HG02973 (cell line): ENCODE measurements around the gene CISD3.

ENCODE experiments used
- ATAC-seq: cut with Tn5 transposase; IDR thresholded peaks from one replicate; pipeline ENCODE4 v1.9.1; 2021; ENCODE audit warnings: moderate library complexity; ENCODE audit not compliant: unreplicated experiment

CISD3 gene

DNA sequence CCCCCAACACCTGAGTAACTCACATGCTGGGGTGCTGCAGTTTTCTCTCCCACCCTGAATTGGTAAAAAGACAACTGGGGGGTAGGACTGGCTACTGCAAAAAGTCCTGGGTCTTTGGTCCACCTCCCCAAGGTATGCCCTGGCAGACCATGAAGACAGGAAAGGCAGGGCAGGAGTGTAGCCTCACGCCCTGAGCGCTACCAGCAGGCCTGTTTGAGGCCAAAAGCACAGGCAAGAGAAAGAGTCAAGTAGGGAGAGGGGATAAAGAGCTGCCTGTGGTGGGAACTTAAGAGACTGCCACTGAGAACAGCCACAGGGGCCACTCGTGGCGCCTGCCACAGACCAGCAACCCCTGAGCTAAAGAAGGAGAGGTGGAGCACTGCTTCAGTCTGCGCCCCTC, 36.2 kb downstream of the CISD3 start:
- no peak for ATAC-seq

DNA sequence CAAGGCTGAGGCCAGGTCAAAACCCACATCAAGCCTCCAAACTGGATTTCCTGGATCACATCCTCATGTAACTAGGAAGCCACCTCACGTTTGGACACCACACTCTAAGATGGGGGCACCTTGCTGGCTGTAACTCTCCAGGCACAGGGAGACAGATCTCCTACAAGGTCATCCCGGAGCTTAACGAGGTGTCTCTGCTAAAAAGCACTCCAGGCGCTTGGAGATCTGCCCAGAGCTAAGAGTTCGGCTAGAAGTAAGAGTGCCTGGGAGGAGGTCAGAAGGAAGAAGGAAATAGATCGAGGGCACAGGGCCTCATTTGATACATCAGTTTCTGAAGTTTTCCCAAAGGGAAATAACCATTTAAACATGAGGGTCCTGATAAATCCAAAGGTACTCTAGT, 38.3 kb downstream of the CISD3 start:
- ATAC-seq: no peak

DNA sequence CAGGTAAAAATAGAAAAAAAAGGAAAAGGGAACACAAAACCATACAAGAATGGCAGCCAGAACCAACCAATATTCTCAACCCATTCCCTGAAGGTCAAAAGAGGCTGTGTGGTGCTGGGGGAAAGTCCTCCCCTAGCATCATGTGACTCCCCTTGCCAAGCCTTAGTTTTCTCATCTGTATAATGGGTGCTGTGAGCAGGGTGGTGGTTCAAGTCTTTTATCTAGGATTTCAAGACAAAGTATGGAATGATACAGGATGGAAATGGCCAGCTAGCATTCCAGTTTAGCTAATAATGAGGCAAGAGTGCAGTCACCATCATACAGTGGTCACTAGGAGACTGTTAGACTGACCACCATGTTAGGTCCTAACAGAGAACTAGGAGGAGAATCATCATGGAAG, 43.1 kb downstream of the CISD3 start:
- ATAC-seq: no peak

DNA sequence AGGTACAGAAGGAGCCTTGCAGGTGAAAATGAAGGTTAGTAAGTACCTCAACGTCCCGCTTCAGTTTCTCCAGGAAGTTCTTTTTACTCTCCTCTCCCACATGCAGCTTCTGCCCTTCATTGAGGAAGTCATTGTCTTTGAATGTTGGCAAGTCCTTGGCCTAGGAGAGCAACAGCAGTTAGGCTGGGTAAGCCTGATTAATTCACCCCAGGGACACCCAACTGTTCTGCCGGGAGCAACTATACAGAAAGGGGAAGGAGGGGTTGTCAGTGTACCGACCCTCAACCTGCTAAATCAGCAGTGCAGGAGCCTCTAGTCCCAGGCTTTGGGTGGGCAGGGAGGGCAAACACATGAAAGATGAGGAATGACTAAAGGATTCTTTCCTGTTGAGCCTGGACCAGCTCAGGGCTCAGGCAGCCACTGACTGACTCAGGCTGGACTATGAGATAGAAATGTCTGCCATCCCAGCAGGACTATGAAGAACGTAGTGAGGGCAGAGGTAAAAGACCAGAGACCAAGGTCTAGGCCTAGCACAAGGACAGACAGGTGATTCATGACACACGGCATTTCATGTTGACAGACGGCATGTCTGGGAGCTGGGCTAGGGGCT, 47.6 kb downstream of the CISD3 start:
- no peak for ATAC-seq

DNA sequence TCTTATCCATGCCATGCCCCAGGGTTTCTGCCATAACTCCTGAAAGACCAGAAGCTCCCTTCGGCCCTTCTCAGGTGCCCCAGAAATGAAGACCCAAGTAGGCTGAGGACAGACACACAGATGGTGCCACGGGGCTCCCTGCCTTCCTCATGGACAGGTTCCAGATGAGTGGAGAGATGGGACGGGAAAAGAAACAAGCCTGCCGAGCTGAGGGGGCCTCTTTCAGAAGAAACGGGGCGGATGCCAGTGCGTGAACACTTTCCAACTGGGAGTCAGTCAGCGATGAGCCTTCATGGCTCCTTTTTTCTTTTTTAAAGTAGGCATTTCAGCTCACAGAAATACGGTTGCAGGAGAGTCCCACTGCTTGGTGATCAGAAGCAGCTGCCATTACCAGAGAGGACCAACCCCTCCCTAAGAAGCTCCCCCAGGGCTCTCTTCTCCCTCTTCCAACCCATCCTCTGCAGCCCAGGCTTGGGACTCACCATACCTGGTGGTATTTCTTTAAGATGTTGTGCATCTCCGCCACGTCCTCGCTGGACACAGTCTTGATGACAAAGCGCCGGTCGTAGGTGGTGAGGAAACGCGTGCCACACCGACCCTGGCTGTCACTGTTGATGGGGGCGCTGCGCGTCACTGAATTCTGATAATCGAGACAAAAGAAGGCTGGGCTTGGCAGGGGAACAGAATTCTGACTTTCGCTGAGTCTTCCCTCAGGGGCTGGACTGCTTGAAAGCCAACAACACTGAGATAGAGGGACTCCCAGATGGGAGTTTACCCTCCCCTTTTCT, 50.0 kb downstream of the CISD3 start:
- ATAC-seq: no peak

DNA sequence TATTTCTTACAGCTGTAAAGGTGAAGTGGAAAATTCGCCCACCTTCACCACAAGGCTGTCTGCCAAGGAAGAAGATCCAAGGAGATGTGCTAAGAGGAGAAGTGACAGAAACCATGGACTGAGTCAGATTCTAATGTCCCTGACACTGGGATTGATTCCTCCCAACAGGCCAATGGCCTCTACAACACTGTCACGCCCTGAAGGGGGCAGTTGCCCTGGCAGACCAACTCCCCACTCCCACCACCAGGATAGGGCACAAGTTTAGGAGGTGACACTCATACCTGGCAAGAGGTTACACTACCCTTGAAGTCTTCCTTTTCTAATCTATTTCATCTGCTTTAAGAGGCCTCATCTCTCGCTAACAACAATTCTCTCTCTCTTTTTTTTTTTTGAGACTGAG, 53.1 kb downstream of the CISD3 start:
- ATAC-seq: no peak
